Lung microvascular endothelial cell (primary cell): ENCODE data around the gene STARD10. TPM values are rescaled to one million over a fixed set of nuclear protein-coding genes. Genes with fewer than 3 reads are reported as not detected.
"Not testable (repeated sequence)": the region's sequence is repeated elsewhere in the genome, so short reads cannot be mapped to it uniquely, and the experiment has no call there.

Experiments used
- DNase-seq, 2 donors: peaks; one replicate each; pipeline versions ENCODE4 v3.0.0 to v3.0.0-alpha.2; 2010; ENCODE audit warnings: low read depth in 2 of 2
- total RNA-seq: library from RNA; depleted of rRNA; stranded (reverse); fragments of >200 nt; gene quantifications from 2 replicates; pipeline ENCODE4 v1.2.1, GENCODE V29; 2014

Gene STARD10, protein sequence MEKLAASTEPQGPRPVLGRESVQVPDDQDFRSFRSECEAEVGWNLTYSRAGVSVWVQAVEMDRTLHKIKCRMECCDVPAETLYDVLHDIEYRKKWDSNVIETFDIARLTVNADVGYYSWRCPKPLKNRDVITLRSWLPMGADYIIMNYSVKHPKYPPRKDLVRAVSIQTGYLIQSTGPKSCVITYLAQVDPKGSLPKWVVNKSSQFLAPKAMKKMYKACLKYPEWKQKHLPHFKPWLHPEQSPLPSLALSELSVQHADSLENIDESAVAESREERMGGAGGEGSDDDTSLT
- 47.5 and 90.5 TPM in 2 replicates for total RNA-seq

DNA sequence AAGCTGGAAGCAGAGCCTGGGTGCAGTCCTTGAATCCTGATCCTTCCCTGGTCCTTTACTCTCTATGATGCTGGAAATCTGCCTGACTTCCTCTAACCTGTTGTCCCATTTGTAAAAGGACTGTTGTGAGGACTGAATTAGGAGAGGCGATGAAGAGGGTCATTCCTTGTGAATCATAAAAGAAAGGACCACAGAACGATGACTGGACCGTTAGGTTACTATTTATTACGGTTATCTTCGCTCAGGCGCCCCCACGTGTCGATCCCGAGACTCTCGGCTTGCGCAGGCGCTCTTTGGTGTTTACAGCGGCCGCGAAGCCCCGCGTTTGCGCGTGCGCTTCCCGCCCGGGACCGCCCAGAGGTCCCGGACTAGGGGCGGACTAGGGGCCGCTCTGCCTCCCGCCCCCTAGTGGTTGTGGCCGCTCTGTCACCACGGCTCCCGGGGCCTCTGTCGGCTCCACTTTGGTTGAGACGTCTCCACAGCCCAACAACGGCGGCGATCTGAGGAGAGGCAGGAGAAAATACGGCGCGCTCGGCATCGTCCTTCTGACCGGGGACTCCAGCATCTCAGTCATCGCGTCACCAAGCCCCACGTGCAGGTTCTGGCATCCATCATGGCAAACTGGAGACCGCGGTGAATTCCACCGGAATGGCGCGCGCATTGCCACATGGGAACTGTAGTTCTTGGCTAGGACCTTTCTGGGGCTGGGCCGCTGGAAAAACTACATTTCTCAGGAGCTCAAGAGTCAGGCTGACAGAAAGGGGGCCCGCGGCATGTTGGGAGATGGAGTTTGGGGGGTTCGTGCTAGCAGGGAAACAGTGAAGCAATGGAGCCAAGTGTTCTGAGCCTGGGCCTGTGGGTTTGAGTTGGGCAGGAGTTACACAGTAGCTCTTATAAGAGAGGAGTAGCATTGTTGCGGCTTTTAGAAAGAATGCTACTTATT, at the start of gene STARD10:
TSS of gene STARD10 (minus strand) at position 623 of the 943 bp plus-strand sequence. CDS start 12,866 bp downstream, outside the sequence.
- peak; percentile 96 to 97 for DNase-seq

DNA sequence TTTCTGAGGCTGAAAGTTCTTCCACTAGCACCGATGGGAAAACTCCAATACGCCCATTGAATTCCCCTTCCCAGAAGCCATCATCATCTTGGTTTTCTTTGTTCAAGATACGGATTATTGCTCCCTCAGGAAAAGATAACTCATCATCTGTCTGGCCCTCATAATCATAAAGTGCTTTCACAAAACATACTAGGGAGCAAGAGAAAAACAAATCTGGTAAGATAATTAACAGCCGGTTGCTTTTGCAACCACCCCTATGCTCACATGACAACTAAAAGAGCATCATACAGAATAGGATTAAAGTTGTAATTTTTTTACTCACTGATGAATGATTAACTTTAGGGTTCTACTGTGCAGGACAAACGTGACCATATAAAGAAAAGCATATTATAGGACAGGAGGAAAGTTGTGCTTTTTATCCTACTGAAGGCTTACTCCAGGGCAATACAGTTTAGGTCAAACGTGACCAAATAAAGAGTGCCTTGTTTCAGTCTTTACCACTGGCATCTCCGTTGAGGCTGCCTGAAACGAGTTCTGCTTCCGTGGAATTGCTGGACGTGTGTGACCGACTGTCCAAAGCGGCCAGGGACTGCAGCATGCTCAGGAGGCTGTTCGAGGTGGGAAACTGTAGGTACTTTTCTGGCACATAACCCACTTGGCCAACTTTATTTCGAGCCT, 48.9 kb upstream of the STARD10 start:
- no peak for DNase-seq

DNA sequence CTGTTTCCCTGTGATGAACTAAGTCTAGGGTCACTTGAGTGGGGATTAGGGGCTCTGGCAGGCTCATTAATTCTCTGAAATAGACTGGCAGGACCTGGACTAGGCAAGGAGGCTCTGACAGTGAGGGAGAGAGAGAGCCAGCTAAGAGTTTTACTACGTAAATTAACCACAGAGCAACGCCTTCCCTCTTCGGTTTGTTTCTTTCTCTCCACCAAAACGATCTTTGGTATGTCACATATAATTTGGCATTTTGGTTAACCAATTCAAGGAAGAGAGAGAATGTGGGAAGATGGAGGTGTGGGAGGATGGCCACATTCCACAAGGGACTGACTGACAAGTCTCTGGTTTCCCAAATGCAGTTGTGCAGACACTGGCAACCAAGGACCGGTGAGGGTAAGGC, 48.3 kb upstream of the STARD10 start:
- DNase-seq, result no peak

DNA sequence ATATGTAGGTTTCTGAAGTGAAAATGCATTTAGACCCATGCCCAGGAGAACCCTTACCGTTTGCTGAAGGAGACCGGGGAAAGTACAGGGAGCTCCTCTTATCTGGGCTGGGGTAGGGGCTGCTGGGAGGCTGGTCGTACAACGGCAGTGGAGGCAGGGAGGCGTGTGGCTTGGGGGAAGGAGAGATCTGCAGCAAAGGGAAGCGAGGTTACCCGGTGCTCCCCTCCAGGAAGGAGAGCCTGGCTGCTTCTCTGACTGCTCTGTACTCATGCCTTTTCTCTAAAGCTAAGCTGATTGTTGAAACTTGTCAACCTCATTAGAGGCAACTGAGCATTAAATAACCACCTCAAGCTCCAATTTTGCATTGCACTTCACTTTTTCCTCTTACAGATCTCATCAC, 47.5 kb upstream of the STARD10 start:
- no peak for DNase-seq

DNA sequence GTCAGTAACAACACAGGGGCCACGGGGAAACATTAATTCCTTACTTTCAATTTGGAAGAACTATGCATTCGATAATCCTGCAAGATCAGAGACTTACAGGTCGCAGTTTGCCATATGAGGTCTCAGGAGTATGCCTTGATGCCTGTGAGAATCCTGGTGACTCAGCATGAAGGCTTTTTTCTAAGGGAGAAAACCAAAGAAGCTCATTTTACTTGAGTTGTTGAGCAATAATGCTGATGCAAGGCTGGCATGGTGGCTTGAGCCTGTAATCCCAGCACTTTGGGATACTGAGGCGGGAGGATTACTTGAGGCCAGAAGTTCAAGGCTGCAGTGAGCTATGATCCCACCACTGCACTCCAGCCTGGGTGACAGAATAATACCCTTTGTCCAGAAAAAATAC, 46.9 kb upstream of the STARD10 start:
- DNase-seq, result no peak

DNA sequence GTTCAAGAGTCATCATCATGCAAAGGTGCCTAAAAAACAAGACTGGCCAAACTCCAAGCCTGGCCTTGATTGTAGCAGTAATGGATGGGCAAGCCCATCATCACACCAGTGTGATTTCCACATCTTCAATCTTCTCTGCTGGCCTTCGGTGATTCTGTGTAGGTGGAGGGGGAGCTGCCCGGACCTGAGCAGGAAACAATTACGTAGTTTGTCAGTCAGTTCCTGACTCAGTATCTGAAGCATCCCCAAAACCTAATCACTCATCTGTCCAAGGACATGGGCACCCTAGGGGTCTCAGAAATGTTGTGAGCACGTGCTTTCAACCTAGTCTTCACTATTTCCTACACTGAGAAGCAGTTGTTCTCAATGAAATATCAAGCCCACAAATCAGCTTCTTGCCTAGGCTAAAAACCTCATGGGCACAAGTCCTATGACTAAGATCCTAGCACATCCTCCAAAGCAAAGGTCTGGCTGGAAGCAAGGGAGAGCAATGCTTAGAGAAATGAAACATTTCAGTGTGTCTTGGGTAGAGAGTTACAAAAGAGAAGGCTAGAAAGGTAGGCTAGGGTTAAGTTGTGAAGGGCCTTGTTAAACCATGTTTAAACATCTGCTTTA, 45.0 kb upstream of the STARD10 start:
- peak in 1 of 2 donors; percentile 37 for DNase-seq

DNA sequence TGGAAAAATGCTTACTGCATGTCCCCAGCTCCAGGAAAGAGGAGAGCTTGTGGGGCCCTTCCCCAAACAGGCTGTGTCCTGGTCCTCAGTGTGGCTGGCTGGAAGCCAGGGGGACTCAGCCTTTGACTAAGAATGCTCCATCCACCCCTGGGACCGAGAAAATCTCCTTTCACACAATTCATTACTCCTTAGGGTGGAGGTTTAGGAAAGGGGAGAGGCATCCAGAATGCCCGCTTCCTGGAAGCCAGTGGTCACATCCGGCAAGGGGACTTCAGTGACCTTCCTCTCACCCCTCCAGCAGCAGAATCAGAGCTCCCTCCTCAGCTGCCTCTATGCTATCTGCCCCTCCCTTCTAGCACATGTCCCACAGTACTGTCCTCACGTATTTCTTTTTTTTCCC, 42.3 kb upstream of the STARD10 start:
- DNase-seq, result peak; percentile 27 to 51

DNA sequence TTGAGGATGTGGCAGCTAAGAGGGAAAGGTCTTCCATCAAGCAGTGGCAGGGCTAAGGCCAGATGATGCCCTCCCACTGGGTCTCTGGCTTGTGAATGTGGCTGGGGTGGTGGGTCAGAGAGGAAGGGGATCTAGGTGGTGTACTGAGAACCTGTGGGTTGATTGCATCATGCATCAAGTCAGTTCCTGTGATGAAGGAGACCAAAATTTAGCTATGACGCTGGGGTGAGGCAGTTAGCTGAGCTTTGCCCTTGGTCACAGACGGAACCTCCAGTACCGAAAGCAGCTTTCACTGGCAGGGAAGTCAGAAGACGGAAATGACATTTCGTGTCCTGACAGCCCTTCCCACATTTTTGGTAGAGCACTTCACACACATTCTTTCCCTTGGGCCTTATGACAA, 41.1 kb upstream of the STARD10 start:
- peak in 1 of 2 donors; percentile 21 for DNase-seq

DNA sequence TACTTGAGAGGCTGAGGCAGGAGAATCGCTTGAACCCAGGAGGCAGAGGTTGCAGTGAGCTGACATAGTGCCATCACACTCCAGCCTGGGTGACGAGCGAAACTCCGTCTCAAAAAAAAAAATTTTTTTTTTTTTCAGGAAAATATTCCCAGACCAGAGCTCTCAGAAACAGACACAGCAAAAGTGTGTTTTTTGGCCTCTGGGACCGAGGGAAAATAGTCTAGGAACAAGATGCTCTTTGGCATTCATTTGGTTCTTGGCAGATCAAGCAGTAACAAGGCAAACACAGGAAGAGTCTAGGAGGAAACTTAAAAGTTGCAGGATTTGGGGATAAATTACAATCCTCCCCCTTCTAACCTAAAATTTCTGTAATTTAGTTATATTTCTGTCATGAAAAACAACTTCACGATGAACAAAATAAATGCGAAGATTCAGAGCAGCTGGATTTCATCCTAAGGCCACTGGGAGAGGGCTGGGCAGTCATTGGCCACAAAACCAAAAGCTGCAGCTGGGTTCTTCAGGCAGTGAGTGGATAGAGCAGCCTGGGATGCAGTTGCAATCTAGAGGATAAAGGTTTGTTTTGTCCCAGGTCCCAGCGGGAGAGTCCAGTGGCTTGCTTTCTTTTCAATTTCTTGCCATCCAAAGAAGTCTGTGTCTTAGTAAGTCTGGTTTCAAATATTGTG, 40.1 kb upstream of the STARD10 start:
- no peak for DNase-seq

DNA sequence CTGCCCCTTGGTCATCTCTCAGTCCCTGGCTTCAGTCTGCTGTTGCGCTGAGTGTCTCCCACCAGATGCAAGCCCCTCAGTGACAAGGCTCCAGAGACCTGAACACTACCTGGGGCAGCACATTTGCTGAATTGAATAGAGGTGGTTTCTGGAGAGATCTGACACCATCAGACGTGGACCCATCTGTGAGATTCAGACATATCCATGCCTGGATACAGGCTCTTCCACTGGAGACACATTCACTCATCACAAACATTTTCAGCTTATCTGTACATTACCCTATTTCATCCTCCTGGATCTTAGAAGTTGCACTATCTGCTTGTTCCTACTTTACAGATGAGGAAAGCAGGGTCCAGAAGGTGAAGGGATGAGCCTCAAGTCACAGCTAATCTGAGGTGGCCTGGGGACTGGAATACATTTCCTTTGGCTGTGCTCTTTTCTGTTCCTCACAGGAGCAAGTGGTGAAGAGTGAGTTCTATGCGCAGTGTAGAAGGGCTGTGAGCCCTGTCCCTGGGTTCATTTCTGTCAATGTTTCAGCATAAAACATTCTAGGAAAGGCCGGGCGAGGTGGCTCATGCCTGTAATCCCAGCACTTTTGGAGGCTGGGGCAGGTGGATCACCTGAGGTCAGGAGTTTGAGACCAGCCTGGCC, 39.4 kb upstream of the STARD10 start:
- DNase-seq, result no peak

DNA sequence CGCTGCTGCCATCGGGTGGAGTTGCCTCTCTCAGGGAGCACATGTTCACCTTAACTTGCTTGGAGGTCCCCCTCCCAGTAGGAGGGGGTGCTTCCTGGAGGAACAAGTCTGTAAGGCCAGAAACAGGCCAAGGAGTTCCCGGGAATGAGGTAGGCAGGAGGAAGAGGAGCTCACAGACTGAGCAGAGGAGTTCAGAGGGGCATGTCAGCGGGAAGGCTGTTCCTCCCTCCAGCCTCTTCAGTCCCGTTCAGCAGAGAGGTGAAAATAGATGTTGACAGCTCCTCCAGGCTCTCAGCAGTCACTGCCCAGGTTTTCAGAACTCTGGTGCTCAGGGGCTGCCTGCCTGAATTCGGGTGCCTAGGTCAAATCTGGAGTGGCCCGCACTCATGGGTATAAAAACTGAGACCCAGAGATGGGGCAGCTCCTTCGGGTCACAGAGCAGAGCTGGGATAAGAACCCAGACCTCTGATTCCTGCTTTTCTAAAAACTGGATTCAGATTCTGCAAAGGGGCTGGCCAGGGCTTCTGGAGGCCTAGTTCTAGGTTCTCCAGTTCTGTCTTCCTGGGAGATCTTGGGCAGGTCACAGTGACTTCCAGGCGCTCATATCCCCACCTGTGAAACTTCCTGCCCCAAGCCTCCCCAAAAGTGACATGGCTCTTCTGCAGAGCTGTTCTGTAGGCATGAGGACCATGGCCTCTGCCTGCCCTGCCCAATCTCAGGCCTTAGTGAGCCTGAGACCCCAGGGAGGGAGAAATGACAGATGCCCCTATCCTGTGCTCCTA, 38.6 kb upstream of the STARD10 start:
- DNase-seq, result no peak

DNA sequence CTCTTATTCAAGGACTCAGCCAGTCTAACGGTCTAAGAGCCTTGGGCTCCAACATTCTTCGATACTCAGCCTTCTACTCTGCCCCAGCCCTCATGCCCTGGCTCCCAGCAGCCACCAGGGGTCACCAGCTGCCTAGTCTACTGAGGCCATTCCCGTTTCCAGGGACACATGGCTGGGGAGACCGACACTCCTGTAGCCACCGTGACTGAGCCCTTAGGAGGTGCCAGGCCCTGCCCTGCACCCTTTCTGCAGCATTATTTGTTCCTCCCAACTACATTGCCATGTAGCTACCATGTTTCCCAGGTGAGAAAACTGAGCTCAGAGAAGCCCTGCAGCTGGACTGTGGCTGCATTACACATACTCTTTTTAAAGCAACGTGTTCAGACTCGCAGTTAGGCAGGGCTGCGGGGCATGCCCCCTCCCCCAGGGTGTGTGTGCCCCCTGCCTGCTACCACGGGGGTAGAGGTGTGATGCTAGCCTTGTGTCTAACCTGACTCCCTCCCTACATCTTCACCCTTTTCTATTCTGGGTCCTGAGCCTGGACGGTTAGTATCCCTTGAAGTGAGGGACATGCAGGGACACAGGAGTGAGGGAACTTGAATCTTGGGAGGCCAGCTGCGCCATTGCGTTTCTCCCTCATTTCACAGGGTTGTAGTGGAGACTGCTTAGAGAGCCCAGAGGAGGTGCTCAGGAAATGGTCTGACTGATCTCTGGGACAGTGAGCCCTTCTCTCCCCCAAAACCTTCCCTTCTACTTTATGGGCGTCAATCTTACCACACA, 37.9 kb upstream of the STARD10 start:
- peak; percentile 81 to 88 for DNase-seq

DNA sequence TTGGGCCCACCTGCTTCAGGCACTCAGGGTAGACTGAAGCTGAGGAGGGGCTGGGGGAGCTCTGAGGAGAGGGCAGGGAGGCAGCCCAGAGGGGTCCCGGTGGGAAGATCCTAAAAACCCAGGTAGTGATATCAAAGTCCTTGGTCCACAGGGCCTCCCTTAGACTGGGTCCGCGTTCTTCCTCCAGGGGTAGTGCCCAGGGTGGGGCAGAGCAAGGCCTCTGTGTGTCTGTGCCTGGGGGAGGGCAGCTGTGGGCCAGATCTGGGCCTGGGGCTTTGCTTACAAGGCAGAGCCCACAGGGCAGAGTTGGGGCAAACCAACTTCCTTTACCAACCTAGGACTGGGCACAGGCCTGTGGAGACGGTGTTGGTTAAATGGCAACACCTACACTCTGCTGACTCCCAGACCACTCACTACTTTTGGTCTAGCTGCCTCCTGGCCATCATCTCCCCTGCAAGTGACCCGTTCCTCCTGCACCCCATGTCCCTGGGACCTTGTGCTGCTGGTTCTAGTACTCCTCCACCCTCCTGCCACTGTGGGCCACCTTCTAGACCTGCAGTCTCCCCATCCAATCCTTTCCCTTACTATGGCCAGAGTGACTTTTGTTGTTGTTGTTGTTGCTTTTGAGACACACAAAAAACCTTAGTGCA, 36.2 kb upstream of the STARD10 start:
- DNase-seq, result no peak

DNA sequence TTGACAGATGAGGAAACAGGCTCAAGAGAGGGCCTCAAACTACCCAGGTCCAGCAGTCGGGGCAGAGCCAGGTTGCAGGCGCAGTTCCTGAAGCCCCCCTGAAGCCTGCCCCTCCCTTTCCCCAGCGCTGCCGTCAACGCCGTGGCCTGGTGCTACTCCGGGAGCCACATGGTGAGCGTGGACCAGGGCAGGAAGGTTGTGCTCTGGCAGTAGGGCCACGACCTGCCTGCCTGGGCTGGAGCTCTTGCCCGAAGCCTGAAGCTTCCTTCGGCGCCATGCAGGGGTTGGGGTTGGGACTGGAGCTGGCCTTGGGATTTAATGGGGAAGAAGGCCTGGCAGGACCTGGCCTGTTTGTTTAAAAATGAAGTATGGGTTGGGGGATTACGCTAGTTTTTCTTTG, 35.3 kb upstream of the STARD10 start:
- DNase-seq, result no peak

DNA sequence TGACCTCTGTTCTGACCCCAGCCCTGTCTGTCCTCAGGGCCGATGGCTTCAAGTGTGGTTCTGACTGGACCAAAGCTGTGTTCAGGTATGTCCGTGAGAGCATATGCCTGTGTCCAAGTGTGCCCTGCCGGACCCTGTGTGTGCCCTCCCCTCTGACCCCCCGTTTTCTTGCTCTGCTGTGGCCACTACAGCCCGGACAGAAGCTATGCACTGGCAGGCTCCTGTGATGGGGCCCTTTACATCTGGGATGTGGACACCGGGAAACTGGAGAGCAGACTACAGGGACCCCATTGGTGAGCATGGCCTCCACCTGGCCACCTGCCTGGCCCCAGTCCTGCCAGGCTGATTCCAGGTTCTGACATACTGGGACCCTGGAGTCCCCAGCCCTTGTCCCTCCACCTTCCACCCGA, 34.9 kb upstream of the STARD10 start:
- no peak for DNase-seq

DNA sequence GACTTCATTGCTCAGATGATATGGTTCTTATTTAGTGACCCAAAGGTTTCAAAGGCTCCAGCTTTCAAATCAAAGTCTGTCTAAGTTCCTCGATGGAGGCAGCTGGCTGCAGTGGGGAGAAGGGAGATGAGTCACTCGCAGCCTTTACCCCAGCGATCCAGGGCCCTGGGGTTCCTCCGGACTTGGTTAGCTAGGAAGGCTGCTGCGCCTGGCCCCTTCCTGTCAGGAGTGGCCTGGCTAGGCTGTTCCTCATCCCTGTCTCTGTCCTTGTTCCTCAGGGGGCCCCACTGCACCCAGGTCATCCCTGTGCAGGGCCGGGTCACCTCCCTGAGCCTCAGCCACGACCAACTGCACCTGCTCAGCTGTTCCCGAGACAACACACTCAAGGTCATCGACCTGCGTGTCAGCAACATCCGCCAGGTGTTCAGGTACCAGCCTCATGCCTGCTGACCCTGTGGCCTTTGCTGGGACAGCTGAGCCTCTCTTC, 34.3 kb upstream of the STARD10 start:
- peak; percentile 23 to 77 for DNase-seq

DNA sequence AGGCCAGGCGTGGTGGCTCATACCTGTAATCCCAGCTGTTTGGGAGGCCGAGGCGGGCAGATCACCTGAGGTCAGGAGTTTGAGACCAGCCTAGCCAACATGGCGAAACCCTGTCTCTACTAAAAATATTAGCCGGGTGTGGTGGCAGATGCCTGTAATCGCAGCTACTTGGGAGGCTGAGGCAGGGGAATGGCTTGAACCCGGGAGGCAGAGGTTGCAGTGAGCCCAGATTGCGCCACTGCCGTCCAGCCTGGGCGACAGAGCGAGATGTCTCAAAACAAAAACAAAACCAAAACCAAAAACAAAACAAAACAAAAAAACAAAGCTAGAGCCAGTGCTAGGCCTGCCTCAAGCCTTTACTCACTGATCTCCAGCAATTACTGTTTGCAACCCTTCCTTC, 33.8 kb upstream of the STARD10 start:
- DNase-seq, result not testable (repeated sequence)

DNA sequence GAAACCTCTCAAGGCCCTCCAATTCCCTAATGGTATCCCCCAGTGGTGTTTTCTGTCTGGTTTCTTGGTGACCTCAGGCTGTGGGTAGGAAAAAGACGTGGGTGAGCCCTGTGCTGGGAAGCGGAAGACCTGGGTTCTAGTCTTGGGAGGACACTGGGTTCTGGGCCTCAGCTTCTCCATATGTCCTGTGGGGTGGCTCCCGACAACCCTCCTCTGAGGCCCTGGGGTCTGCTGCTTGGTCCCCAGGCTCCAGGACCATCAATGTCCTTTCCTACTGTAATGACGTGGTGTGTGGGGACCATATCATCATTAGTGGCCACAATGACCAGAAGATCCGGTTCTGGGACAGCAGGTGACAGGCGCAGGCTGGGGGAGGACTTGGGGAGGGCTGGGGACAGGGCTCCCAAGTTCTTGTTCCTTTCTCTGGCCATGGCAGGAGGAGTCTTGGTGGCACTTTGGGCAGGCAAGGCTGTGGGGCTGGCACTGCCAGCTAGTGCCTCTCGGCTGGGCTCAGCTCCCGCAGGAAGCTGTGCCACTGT, 33.2 kb upstream of the STARD10 start:
- DNase-seq, result no peak
